ENCODE measurements around the gene GLCCI1. TPM values are rescaled to one million over a fixed set of nuclear protein-coding genes. Genes with fewer than 3 reads are reported as not detected.

GLCCI1 gene
- polyA plus RNA-seq, 1 donor (not counting 4 experiments of a cell fraction or from before 2014, with no cell fraction given) = 3.4 TPM

GRCh38 chr7:7921830-7922229 lies 46.8 kb upstream of the GLCCI1 start:
- Histone ChIP-seq H3K9me3 (ENCODE audit: control insufficient read depth, low read depth, low read length) (no peaks in the 10 kb centered on the region), H3K4me2 (ENCODE audit: control insufficient read depth, extremely low read depth, insufficient read depth, low read depth, low read length) (no peak overlapping the region), H3K4me1 (ENCODE audit: control insufficient read depth, extremely low read depth, insufficient read depth, low read length) (no peaks in the 10 kb centered on the region), H3K9me1 (ENCODE audit: control insufficient read depth, extremely low read depth, insufficient read depth, low read length) (no peaks in the 10 kb centered on the region), H3K27me3 (ENCODE audit: control insufficient read depth, extremely low read depth, insufficient read depth, low read length) (no peaks in the 10 kb centered on the region), H3K27ac (ENCODE audit: control insufficient read depth, insufficient read depth, low read length) (no peak overlapping the region), H3K9ac (ENCODE audit: control insufficient read depth, extremely low read depth, insufficient read depth, low read length) (no peak overlapping the region), H3K36me3 (ENCODE audit: control insufficient read depth in 2 of 2, extremely low read depth in 1 of 2, insufficient read depth in 2 of 2, low read length in 2 of 2) (no peaks in the 10 kb centered on the region), H3K4me3 (ENCODE audit: control insufficient read depth in 2 of 3, extremely low read depth in 1 of 3, insufficient read depth in 2 of 3, low read depth in 1 of 3, low read length in 3 of 3) (no peak overlapping the region), H2AFZ (ENCODE audit: control insufficient read depth, low read length) (no peak overlapping the region), H3K79me2 (ENCODE audit: control insufficient read depth, insufficient read depth, low read length) (no peaks in the 10 kb centered on the region), H4K20me1 (ENCODE audit: control insufficient read depth, extremely low read depth, insufficient read depth, low read length) (no peaks in the 10 kb centered on the region)
- TF ChIP-seq EZH2 (IDR thresholded peaks at IDR 0.05; ENCODE audit: low read length) (no peak), CTCF (optimal IDR thresholded peaks at IDR 0.05 in 1 of 3, IDR thresholded peaks at IDR 0.05 in 1 of 3, conservative IDR thresholded peaks at IDR 0.05 in 1 of 3; ENCODE audit: extremely low read depth in 1 of 3, insufficient read depth in 2 of 3, low read length in 3 of 3) (no peak)
- no peak for DNase-seq (ENCODE audit: low read depth, low spot score)
- FAIRE-seq = no peak
- dilution Hi-C loops (cut with MboI; ENCODE audit: extremely low pct_ligation_motif_present, low sequenced_read_pairs) = no loop called here

DNA sequence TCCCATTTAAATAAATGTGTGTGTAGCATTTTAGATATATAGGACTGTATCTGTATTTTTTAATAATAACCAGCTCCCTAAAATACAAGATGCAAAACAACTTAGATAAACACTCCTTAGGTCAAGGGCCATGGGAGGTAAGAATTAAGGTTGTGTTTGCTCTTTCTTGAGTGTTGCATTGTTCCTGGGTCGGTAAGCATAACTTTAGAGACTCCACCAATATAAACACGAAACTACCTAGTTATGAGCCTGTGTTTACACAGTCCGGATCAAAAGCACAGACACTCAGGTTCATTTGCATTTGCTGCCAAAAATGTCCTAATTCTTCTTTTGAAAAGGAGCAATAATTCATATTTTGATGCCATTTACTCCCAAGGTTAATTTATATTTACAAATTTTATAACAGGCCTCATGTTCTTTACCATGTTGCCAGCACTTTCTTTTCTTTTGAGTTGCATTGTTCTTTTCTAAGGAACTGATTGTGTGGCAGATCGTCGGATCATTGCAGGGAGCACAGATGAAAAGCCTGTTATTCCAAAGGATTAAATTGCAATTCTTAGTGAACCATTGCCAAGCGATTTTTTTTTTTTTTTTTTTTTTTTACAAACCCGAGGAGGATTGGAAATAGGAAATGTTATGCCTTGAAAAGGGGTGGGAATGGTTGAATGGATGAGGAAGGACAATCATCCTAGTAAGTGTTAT lies 45.8 kb upstream of the GLCCI1 start:
- dilution Hi-C loops (cut with MboI; ENCODE audit: extremely low pct_ligation_motif_present, low sequenced_read_pairs) = no loop called here
- Histone ChIP-seq H3K27ac (ENCODE audit: control insufficient read depth, insufficient read depth, low read length) (no peak overlapping the region), H2AFZ (ENCODE audit: control insufficient read depth, low read length) (no peak overlapping the region), H3K9me1 (ENCODE audit: control insufficient read depth, extremely low read depth, insufficient read depth, low read length) (no peaks in the 10 kb centered on the region), H3K36me3 (ENCODE audit: control insufficient read depth in 2 of 2, extremely low read depth in 1 of 2, insufficient read depth in 2 of 2, low read length in 2 of 2) (no peaks in the 10 kb centered on the region), H3K9ac (ENCODE audit: control insufficient read depth, extremely low read depth, insufficient read depth, low read length) (no peak overlapping the region), H3K9me3 (ENCODE audit: control insufficient read depth, low read depth, low read length) (no peaks in the 10 kb centered on the region), H3K4me1 (ENCODE audit: control insufficient read depth, extremely low read depth, insufficient read depth, low read length) (no peaks in the 10 kb centered on the region), H4K20me1 (ENCODE audit: control insufficient read depth, extremely low read depth, insufficient read depth, low read length) (no peaks in the 10 kb centered on the region), H3K4me3 (ENCODE audit: control insufficient read depth in 2 of 3, extremely low read depth in 1 of 3, insufficient read depth in 2 of 3, low read depth in 1 of 3, low read length in 3 of 3) (no peak overlapping the region), H3K4me2 (ENCODE audit: control insufficient read depth, extremely low read depth, insufficient read depth, low read depth, low read length) (no peak overlapping the region), H3K27me3 (ENCODE audit: control insufficient read depth, extremely low read depth, insufficient read depth, low read length) (no peaks in the 10 kb centered on the region), H3K79me2 (ENCODE audit: control insufficient read depth, insufficient read depth, low read length) (no peaks in the 10 kb centered on the region)
- FAIRE-seq = no peak
- DNase-seq (ENCODE audit: low read depth, low spot score) = no peak
- TF ChIP-seq EZH2 (IDR thresholded peaks at IDR 0.05; ENCODE audit: low read length) (no peak), CTCF (optimal IDR thresholded peaks at IDR 0.05 in 1 of 3, IDR thresholded peaks at IDR 0.05 in 1 of 3, conservative IDR thresholded peaks at IDR 0.05 in 1 of 3; ENCODE audit: extremely low read depth in 1 of 3, insufficient read depth in 2 of 3, low read length in 3 of 3) (no peak)

Data from keratinocyte (primary cell).